T47D (cell line): ENCODE results near the gene SP7.
"Not testable (repeated sequence)": the region's sequence is repeated elsewhere in the genome, so short reads cannot be mapped to it uniquely, and the experiment has no call there.

Source experiments
- DNase-seq, 2 experiments: peaks; one replicate each; pipeline versions ENCODE4 v3.0.0 to v3.0.0-alpha.2; 2011 to 2012; ENCODE audit warnings: low read depth in 1 of 2, low spot score in 1 of 2
- JUND ChIP-seq: IDR thresholded peaks from 2 replicates; pipeline ENCODE4 v1.6.1; 2012; ENCODE audit warnings: low read depth
- in situ Hi-C: cut with HindIII; loops from 2 replicates; pipeline ENCODE4 v1.10.0; 2016; ENCODE audit warnings: low sequenced_read_pairs, low pct_unique_long_range_greater_than_20kb

SP7 gene

DNA sequence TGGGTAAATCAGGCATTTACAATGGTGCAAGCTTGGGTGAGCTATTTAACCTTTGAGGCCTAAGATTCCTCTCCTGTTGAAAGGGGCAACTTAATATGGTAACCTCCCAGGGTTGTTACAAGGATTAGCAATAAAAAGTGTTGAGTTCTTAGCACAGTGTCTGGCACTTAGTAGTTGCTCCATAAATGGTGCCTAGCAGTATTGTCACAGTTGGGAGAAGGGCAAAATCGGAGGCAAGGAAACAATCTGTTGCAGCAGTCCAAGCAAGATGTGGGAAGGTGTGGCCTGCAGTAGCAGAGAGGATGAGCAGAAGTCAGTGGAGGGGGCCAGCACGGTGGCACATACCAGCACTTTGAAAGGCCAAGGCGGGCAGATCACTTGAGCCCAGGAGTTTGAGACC lies 7.3 kb upstream of the SP7 start:
- TF ChIP-seq JUND: no peak
- no peak for DNase-seq
- in situ Hi-C loops: no loop called here

DNA sequence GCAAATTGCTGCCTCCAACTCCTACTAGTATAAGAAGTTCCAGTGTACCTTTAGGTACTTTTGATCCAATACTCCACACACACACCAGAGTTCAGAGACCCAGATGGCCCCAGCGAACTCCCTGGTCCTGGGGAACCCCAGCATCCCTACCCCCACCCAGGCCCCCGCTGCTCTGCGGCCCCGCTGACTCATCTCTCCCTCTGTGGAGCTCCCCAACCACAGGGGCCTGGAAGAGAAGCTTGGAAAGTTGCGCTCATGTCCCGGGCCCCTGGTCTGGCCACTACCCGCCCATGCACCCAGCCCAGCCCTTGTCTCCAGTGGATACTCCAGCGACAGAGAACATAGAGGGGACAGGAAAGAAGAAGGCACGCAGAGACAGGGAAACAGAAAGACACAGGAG lies 4.2 kb upstream of the SP7 start:
- in situ Hi-C loops: no loop called here
- DNase-seq: no peak

DNA sequence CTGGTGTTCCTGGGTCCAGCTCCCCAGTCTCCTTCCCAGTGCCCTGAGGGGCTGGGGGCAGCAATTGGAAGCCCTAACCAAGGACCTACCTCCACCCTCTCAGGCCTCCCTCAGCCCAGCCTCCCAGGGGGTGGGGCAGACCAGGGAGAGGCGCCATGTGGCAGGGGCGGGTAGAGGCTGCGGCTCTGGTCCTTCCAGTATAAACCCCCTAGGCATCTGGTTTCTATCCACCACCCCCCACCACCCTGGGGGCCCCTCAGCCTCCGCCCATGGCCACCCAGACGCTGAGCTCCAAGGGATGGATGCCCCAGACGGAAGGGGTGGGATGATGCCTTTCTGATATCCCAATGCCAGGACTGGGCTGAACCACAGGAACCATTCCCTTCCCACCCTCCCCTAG lies 2.8 kb upstream of the SP7 start:
- in situ Hi-C loops: no loop called here
- TF ChIP-seq JUND: no peak

More for the DNA sequence above, 4.2 kb upstream of the SP7 start:
- TF ChIP-seq JUND: no peak

DNA sequence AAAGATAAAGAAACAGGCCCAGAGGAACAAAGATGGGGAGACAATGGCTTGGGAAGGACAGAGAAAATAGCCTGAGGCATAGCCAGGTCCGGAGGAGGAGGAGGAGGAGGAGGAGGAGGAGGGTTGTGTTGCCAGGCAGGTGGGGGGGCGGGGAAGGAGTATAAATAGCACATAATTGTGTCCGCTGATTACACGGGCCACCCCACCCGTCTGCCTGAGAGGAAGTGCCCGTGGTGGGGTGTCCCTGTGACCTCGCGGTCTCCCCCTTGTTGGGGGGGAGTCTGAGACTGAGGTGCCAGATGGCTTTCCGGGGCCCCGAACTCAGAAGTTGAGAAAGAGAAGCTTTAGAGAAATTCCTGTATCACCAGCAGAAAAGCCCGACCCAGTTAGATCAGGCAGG lies 1.9 kb upstream of the SP7 start:
- DNase-seq: peak in 1 of 2 experiments; percentile 25
- no peak for TF ChIP-seq JUND
- in situ Hi-C loops: no loop called here

More for the DNA sequence above, 2.8 kb upstream of the SP7 start:
- DNase-seq: no peak

DNA sequence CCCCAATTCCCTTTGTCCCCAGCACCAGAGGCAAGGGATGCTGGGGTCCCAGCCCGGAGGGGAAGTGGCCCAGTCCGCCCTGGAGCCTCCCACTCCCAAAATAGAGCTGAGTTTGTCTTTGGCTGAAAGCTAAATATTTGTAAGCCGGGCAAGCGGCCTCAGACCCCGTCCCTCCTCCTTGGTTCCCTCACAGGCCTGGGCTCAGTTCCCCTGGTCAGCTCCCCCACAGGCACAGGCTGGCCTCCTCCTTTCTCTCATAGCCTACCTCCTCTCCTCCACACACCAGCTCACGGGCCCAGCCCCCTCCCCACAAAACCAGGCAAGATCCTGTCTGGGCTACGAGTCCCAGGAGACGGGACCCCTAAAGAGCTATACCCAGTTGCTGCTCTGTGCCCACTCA lies 1.3 kb downstream of the SP7 start:
- in situ Hi-C loops: no loop called here
- no peak for TF ChIP-seq JUND
- DNase-seq: no peak

DNA sequence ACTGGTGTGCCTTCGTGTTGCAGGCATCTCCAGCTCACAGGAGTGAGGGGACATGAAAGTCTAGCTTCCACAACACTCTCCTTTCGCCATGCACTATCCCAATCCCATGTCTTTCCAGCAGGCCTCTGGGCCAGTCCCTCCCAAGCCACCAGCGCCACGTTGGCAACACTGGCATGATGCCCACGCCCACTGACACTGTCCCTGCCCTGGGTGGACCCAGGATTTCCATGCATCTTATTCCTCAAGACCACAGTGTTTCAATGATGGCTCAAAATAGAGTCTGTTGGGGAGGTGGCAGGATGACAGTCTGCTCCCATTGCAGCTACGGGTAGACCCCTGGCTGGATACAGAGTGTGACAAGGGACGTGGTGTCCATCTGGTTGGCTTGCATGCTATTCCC lies 2.3 kb downstream of the SP7 start:
- DNase-seq: no peak
- in situ Hi-C loops: no loop called here
- TF ChIP-seq JUND: no peak

DNA sequence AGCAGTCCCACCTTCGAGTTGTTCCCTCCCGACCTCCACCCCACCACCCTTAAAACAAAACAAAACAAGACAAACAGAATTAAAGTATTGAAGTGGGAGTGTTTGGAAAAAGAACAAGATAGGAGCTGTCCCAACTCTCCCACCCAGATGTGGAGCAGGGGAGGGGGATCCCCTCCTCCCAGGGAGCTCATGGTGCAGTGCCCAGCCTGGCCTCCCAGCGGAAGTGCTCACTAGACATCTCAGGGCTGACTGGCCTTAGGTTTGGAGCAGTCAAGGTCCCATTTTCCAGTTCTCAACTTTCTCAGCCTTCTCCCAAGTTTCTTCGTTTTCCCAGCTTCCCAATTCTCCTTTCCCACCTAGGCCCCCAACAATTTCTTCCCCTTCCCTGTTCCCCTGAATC lies 2.9 kb downstream of the SP7 start:
- in situ Hi-C loops: no loop called here
- DNase-seq: no peak

DNA sequence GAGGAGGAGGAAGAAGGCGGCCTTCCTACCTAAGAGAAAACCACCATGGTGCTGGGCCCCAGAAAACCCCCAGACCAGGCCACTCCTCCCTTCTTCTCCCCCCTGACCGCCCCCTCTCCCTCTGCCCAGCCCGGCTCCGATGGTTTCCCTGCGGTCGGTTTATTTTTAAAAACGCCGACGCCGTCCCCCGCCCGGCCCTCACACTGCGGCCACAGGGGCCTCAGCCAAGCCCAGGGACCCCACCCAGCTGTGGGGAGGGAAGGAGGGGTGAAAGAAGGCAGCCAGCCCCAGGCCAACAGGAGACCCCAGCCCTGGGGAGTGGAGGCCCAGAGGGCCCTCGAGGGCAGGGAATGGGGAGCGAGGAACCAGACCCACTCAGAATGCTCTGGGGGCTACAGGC lies 3.4 kb downstream of the SP7 start:
- no peak for DNase-seq
- in situ Hi-C loops: no loop called here
- TF ChIP-seq JUND: no peak

More for the DNA sequence above, 2.9 kb downstream of the SP7 start:
- TF ChIP-seq JUND: no peak

DNA sequence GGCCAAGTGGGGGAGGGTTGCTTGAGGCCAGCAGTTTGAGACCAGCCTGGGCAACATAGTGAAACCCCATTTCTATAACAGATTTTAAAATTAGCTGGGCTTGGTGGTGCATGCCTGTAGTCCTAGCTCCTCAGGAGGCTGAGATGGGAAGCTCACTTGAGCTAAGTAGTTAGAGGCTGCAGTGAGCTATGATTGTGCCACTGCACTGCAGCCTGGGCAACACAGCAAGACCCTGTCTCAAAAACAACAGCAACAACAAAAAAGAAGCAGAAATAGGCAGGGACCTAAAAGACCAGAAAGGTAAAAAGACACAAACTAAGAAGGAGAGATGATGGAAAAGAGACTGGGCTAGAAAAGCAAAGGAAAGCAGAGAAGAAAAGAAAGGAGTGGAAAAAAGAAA lies 3.8 kb downstream of the SP7 start:
- DNase-seq, in situ Hi-C loops: not testable (repeated sequence)

DNA sequence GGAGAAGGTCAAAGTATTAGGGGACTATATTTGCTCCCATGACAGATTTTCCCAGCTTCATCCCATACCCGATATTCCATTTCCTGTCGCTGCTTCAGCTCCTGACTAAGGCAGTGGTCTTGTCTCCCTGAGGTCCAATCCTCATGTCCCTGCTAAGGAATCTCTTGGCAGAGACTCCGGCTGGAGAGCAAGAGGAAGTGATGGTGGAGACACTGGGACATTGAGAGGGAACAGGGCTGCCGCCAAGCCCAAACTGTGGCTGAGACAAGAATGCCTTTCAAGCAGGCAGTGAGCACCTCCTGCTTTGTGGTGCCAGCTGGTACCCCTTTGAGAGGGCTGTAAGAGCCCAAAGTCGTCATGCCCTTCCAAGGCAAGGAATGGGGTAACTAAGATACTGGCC lies 5.5 kb downstream of the SP7 start:
- in situ Hi-C loops: no loop called here
- no peak for TF ChIP-seq JUND
- DNase-seq: no peak

DNA sequence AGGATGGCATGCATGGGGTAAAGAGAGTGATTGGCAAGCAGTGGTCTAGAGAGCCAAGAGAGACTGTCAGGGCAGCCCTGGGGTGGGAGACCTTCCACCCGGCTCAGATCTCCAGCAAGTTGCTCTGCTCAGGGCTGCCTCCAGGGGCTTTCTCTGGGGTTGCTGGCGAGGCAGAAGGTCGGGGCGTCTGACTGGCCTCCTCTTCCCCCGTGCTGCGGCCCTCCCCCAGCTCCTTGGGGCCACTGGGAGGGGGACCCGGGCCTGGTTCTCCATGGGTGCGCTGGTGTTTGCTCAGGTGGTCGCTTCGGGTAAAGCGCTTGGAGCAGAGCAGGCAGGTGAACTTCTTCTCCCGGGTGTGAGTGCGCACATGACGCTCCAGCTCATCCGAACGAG lies 8.1 kb downstream of the SP7 start:
- TF ChIP-seq JUND: no peak
- in situ Hi-C loops: no loop called here
- no peak for DNase-seq

DNA sequence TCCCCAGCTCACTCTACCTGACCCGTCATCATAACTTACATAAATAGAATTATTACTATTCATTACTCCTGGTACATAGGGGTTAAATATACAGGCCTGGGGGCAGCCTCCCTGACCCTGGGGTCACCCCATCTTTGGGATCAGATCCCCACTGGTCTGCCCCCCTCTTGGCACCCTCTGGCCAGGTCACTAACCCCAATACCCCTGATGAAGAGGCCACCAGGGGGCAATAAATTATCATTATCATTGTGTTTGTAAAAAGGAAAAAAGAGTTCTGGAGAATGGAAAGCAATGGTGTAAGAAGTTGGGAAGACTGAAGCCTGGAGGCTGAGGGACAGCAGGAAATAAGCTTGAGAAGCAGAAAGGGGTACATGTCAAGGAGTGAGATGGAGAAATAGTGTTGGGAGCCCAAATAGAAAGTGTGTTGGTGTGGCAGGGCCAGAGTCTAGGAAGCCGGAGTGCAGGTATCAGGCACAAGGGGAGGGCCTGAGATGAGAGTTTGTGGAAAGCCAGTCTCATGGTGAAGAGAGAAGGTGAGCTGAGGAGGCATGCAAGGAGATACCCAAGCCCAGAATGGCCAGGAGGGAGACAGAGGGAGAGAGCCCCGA lies 8.6 kb downstream of the SP7 start:
- peak in 1 of 2 experiments; percentile 40 for DNase-seq
- in situ Hi-C loops: no loop called here

DNA sequence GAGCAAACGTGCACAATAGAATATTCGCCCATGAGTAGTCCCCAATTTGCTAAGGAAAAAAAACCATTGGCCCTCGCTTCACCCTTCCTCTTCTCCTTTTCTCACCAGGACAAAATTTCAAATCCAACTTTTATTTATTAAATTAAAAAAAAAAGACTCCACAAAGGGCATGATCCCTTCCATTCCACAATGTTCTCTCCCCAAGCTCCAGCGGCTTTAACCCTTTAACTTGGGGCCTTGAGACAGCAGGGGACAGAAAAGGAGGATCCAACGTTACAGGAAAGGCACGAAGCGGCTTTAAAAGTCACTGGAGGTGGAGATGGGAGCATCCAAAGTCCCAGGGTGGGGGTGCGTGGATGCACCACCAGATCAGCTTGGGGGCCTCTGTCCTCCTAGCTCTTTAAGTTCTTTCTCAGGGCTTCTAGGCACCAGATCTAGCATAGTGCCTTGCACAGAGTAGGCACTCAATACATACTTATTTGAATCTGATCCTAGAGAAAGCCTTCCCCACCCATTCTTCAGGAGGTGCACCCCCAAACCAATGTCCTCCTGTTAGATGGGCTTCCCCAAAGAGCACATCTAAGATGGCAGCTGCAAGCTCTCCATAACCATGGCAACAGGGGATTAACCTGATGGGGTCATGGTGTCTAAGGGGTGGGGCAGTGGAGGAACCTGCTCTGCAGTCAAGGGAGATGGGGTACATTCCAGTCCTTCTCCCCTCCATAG lies 9.5 kb downstream of the SP7 start:
- TF ChIP-seq JUND: no peak
- in situ Hi-C loops: no loop called here
- no peak for DNase-seq

More for the DNA sequence above, 8.6 kb downstream of the SP7 start:
- TF ChIP-seq JUND: no peak
